GM10847 (cell line): Measurements from ENCODE around the gene DOCK4.

ENCODE experiments used
- POLR2A ChIP-seq: IDR thresholded peaks from 2 replicates; pipeline ENCODE4 v1.6.1; 2011; ENCODE audit not compliant: insufficient read length; ENCODE audit errors: extremely low read depth

DOCK4 gene

GRCh38 chr7:111762799-111763198 lies 443.4 kb downstream of the DOCK4 start:
- TF ChIP-seq POLR2A = no peak

GRCh38 chr7:111762211-111762610 lies 444.0 kb downstream of the DOCK4 start:
- TF ChIP-seq POLR2A = no peak

- TF ChIP-seq POLR2A = no peak
Observed at GRCh38 chr7:111760043-111760442, 446.2 kb downstream of the DOCK4 start.

DNA sequence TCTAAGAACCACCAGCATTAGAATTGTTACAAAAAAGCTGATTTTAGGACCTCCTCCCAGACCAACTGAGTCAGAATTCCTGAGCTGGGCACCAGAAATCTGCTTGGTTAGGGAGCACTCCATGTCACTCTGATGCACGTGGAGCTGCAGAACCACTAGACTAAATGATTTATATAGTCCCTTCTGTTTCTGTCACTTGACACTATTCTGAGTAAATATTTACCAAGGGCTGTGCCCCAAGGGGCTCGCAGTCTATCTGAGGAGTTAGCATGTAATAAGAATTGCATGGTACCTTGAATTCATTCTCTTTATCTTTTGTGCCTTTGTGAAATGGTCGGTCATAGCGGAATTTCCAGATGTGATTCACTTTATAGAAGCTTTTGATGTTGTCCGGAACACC lies 447.9 kb downstream of the DOCK4 start:
- TF ChIP-seq POLR2A = no peak

- no peak for TF ChIP-seq POLR2A
Observed at GRCh38 chr7:111756687-111757178, 449.5 kb downstream of the DOCK4 start.

- no peak for TF ChIP-seq POLR2A
Observed at GRCh38 chr7:111755383-111755782, 450.8 kb downstream of the DOCK4 start.

- TF ChIP-seq POLR2A = no peak
Observed at GRCh38 chr7:111753968-111754367, 452.2 kb downstream of the DOCK4 start.

DNA sequence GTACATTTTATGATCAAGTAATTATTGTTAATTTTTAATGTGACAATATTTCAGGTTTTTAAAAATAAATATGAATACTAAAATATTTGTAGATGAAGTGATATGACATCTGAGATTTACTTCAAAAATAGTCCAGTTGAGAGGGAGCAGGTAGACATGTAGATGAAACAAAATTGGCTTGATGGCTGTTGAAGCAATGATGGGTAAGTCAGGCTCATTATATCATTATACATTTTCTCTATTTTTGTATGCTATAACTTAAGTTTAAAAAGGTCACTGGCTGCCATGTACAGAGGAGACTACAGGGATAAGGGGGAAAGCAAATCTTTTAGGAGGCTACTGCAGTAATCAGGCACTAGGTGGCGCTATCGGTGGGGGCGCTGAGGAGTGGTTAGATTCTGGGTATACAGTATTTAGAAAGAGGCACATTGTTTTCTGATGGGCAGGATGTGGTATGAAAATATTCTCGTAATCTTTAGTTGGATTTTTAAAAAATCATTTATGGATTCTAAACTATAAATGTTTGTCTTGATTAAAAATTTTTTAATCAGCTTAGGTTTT lies 454.1 kb downstream of the DOCK4 start:
- no peak for TF ChIP-seq POLR2A

GRCh38 chr7:111750878-111751277 lies 455.3 kb downstream of the DOCK4 start:
- no peak for TF ChIP-seq POLR2A

GRCh38 chr7:111750228-111750627 lies 456.0 kb downstream of the DOCK4 start:
- no peak for TF ChIP-seq POLR2A

- TF ChIP-seq POLR2A = no peak
Observed at GRCh38 chr7:111749625-111750024, 456.6 kb downstream of the DOCK4 start.

- TF ChIP-seq POLR2A = no peak
Observed at GRCh38 chr7:111747718-111748117, 458.5 kb downstream of the DOCK4 start.

GRCh38 chr7:111746950-111747349 lies 459.2 kb downstream of the DOCK4 start:
- no peak for TF ChIP-seq POLR2A

DNA sequence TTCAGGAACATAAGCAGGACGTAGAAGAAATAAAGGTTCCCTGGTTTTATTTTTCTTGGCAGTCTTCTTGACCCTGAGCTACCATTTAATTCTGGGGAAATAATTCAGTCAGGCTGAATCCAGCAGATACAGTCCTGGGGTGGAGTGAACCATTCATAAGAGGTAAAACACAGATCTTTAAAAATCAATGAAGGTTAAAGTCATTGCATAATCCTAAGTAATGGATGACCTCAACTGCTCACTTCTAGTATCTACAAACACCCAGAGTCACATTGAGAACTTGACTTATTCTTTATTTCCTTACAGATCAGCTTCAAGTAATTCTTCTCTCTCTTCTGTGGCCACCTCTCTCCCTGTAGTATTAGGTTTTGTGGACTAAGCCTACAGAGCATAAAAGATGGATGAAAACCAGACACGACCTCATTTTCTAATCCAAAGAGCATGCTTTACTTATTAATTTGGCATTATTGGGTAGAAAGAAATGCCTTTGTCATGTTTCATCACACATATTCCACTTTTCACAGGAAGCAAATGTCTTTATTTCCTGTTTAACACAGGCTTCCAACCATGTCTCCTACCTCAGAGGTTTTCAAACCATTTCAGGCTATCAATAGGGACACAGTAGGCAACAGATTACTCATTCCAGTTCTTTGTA lies 461.6 kb downstream of the DOCK4 start:
- no peak for TF ChIP-seq POLR2A

DNA sequence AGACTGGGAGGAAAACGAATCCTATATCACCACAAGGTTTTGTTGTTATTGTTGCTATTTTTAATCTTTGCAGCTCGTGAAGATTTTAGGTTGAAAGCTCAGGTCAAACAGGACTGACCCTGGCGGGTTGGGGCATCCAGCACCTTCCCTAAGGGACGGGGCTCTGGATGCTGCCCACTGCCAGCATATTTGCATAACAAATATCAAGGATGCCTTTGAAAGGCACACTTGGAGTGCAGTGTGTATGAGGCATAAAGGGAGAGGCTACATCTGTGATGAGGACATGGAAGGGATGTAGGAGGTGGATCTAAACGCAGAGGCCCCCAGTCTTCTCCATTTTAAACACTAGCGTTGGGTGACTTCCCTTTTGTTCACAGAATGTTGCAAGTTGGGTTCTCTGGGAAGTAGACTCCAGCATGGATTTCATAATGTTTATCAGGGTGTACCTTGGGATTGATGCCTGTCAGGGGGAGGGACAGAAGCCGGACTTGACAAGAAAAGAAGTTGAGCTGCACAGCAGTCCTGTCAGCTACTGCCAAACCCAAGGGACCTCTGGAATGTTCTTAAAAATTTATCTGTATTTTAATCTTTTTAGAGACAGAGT lies 462.9 kb downstream of the DOCK4 start:
- no peak for TF ChIP-seq POLR2A

DNA sequence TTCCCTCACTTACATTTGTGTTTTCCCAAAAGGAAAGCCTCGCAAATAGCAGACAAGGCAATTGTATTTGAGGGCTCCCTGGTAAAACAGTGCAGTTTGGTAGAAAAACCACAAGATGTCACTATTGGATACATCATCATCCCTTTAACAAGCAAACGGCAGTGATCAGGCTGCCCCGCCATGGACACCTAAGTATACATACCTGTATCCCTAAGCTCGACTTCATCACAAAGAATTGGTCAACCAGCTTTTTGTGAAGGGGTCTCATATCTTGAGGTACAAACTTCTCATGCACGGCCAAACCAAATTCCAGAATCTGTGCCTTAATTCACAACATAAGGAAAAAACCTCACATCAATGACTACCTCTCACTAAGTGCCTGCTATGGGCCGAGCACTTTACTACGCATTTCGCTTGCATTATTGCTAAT lies 464.4 kb downstream of the DOCK4 start:
- TF ChIP-seq POLR2A = no peak

- no peak for TF ChIP-seq POLR2A
Observed at GRCh38 chr7:111740942-111741341, 465.3 kb downstream of the DOCK4 start.

- no peak for TF ChIP-seq POLR2A
Observed at GRCh38 chr7:111736552-111736874, 469.7 kb downstream of the DOCK4 start.
